Nephron (organoid): ENCODE data around the gene FOXN3.

Experiments
- H3K27ac Mint-ChIP-seq, 3 experiments: 2 replicates each; pipeline ENCODE4 v1.8.0; 2020; ENCODE audit warnings: mixed read lengths in 3 of 3, mild to moderate bottlenecking in 2 of 3, moderate library complexity in 1 of 3
- H3K27me3 Mint-ChIP-seq: 2 replicates; pipeline ENCODE4 v1.8.0; 2021; ENCODE audit warnings: low read depth, mild to moderate bottlenecking, moderate library complexity, mixed read lengths
- H3K36me3 Mint-ChIP-seq: 2 replicates; pipeline ENCODE4 v1.8.0; 2020; ENCODE audit warnings: low read depth, mixed read lengths
- H3K4me1 Mint-ChIP-seq: 2 replicates; pipeline ENCODE4 v1.8.0; 2020; ENCODE audit warnings: mixed read lengths
- H3K4me3 Mint-ChIP-seq, 3 experiments: 2 replicates each; pipeline ENCODE4 v1.8.0; 2020; ENCODE audit warnings: mild to moderate bottlenecking in 3 of 3, mixed read lengths in 3 of 3, moderate library complexity in 2 of 3
- H3K9me3 Mint-ChIP-seq: 2 replicates; pipeline ENCODE4 v1.8.0; 2020; ENCODE audit warnings: mixed read lengths
- TF ChIP-seq, protein P1 (sequence below), 3 experiments: fragments of 200-600 bp; sonication (generic); IDR thresholded peaks; one replicate each; pipeline ENCODE4 v1.5.0; 2021; ENCODE audit warnings: antibody characterized with exemption in 3 of 3; ENCODE audit not compliant: unreplicated experiment in 3 of 3

The FOXN3 gene

DNA sequence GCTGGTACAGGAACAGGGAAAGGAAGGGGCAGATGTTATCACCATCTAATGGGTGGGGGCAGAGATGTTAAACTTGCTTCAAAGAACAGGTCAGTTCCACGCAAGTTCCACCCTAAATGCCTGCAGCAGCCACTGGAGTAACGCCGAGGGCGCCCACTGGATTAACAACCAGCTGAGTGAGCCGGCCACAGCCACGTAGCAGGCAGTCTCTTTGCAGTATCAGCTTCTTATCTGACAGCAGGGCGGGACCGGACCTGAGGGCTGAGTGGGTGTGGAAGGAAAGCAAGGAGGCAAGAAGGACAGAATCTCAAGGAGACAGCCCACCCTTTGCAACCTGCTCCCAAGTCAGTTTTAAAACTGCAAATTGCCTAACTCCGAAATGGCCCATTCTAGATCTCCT is 38.4 kb upstream of the FOXN3 start:
- Mint-ChIP-seq H3K4me3 (no peak overlapping the region), H3K27me3 (no peaks in the 10 kb centered on the region), H3K9me3 (no peaks in the 10 kb centered on the region), H3K36me3 (no peaks in the 10 kb centered on the region), H3K27ac (peak overlapping the region in 1 of 3 experiments; percentile 9), H3K4me1 (peaks cover 28% of the 10 kb centered on the region)
- TF ChIP-seq, protein P1, sequence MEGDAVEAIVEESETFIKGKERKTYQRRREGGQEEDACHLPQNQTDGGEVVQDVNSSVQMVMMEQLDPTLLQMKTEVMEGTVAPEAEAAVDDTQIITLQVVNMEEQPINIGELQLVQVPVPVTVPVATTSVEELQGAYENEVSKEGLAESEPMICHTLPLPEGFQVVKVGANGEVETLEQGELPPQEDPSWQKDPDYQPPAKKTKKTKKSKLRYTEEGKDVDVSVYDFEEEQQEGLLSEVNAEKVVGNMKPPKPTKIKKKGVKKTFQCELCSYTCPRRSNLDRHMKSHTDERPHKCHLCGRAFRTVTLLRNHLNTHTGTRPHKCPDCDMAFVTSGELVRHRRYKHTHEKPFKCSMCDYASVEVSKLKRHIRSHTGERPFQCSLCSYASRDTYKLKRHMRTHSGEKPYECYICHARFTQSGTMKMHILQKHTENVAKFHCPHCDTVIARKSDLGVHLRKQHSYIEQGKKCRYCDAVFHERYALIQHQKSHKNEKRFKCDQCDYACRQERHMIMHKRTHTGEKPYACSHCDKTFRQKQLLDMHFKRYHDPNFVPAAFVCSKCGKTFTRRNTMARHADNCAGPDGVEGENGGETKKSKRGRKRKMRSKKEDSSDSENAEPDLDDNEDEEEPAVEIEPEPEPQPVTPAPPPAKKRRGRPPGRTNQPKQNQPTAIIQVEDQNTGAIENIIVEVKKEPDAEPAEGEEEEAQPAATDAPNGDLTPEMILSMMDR (IDR thresholded peaks at IDR 0.05; ENCODE audit: unreplicated experiment in 3 of 3), result no peak

DNA sequence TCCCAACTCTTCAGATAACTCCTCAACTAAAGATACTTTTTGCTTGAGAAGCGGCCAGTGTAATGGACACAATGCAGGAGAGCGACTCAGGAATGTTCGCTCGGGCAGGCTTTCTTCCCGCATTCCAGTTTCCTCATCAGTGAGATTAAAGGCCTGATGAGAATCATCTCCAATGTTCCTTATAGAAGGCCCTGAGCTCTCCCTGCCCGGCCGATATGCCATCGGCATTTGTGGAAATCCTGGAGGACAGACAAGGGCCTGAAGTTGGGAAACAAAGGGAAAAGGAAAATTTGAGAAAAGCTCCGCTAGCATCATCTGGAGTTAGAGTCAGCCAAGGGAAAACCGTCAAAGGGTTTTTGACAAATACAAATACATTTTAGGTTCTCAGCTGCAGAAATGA is 38.0 kb upstream of the FOXN3 start:
- Mint-ChIP-seq H3K27ac (peak overlapping the region in 1 of 3 experiments; percentile 9), H3K27me3 (no peaks in the 10 kb centered on the region), H3K36me3 (no peaks in the 10 kb centered on the region), H3K4me1 (peaks cover 24% of the 10 kb centered on the region), H3K4me3 (no peak overlapping the region), H3K9me3 (no peaks in the 10 kb centered on the region)
- TF ChIP-seq, protein P1 (IDR thresholded peaks at IDR 0.05; ENCODE audit: unreplicated experiment in 3 of 3), result no peak

DNA sequence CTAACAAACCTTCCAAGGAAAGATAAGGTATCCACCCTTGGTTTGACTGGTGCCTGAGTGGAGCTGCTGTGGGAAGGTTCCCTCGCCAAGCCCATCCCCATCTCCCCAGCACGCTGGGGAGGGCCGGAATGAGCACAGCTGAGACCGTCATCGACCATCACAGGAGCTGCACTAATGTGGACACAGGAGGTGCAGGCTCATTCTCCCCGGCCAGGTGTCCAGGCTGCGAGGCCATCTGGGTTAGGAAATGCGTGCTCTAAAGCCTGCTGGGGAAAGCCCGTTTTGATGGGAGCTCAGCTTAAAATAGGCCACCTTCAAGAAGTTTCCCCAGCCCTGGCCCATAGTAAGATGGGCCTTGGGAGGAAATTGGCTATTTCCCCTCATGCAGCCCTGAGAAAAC is 35.2 kb upstream of the FOXN3 start:
- TF ChIP-seq, protein P1 (IDR thresholded peaks at IDR 0.05; ENCODE audit: unreplicated experiment in 3 of 3), result no peak
- Mint-ChIP-seq H3K36me3 (no peaks in the 10 kb centered on the region), H3K9me3 (no peaks in the 10 kb centered on the region), H3K27ac (no peak overlapping the region), H3K27me3 (peaks cover 7% of the 10 kb centered on the region), H3K4me3 (no peak overlapping the region), H3K4me1 (peaks cover 9% of the 10 kb centered on the region)

DNA sequence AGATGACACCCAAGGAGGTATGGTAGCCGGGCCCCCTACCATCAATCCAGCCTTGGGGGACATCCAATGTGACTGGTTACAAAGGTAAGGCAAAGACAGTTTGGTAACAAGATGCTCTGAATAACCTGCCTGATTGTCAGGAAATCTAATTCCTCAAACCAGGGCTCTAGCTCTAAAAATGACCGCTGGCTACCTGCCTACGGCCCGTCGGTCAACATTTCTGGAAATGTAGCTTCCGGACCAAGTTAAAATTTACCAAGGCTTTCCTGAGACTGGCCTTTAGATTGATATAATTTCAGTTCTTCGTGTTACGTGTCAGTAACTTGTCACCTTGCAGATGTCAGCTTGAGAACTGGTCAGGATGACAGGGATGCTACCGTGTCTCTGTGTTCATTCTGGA is 34.2 kb upstream of the FOXN3 start:
- H3K9me3 Mint-ChIP-seq, result no peaks in the 10 kb centered on the region

DNA sequence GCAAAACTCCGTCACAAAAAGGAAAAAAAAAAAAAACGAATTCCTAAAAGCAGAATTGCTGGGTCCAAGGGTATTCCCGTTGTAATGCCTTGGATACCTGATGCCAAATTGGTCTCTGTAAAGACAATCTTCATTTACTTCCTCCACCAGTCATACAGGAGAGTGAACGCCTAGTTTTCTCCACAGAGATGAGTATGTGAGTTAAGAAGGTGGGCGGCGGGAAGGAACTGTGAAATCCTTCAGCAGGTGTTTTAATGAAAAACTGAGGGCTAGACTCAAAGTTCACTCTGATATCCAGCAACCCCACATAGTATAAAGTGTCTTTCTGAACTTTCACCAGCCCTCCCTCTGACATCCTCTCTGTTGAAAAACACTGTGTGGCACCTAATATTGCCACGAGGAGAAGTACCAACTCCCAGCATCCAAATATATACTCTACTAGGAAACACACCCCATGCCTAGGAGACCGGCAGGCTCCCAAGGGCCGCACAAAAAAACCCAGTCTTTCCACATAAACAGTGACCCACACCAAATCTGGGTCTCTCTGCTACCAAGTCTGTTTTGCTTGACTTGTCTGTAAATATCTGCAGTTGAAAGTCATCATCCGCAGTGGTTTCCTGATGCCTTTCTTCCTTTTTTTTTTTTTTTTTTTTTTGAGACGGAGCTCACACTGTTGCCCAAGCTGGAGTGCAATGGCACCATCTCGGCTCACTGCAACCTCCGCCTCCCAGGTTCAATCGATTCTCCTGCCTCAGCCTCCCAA is 30.3 kb upstream of the FOXN3 start:
- TF ChIP-seq, protein P1 (IDR thresholded peaks at IDR 0.05; ENCODE audit: unreplicated experiment in 3 of 3), result no peak
- H3K4me3 Mint-ChIP-seq, result no peak overlapping the region
- H3K27me3 Mint-ChIP-seq, result peaks cover 7% of the 10 kb centered on the region

More for the DNA sequence above, 34.2 kb upstream of the FOXN3 start:
- peaks cover 7% of the 10 kb centered on the region for H3K27me3 Mint-ChIP-seq
- no peak overlapping the region for H3K27ac Mint-ChIP-seq
- TF ChIP-seq, protein P1 (IDR thresholded peaks at IDR 0.05; ENCODE audit: unreplicated experiment in 3 of 3), result no peak
- no peak overlapping the region for H3K4me3 Mint-ChIP-seq
- H3K36me3 Mint-ChIP-seq, result no peaks in the 10 kb centered on the region
- H3K4me1 Mint-ChIP-seq, result peaks cover 9% of the 10 kb centered on the region

More for the DNA sequence above, 30.3 kb upstream of the FOXN3 start:
- H3K9me3 Mint-ChIP-seq, result no peaks in the 10 kb centered on the region
- peaks cover 13% of the 10 kb centered on the region for H3K4me1 Mint-ChIP-seq
- H3K27ac Mint-ChIP-seq, result no peak overlapping the region
- H3K36me3 Mint-ChIP-seq, result no peaks in the 10 kb centered on the region
